Stimulated activated CD4-positive, alpha-beta T cell treated with anti-CD3 and anti-CD28 coated beads, Interleukin-1b, Interleukin-23, amount 100 ng/mL, for 48 hours (primary cell): ENCODE data around the gene IGSF9B.
A peak's percentile ranks its signal among the peaks of the same experiment; 100 is the strongest.

ENCODE experiments used
- DNase-seq: peaks from one replicate; pipeline ENCODE4 v3.0.0-alpha.2; 2020

The IGSF9B gene

GRCh38 chr11:133953999-133954398, 2.8 kb downstream of the IGSF9B start:
- DNase-seq: no peak

GRCh38 chr11:133953547-133953946, 3.2 kb downstream of the IGSF9B start:
- DNase-seq: no peak

- DNase-seq: no peak
Observed at GRCh38 chr11:133952199-133953190, 4.3 kb downstream of the IGSF9B start.

GRCh38 chr11:133951327-133952198, 5.2 kb downstream of the IGSF9B start:
- no peak for DNase-seq

GRCh38 chr11:133950874-133951326, 5.9 kb downstream of the IGSF9B start:
- DNase-seq: no peak

- DNase-seq: no peak
Observed at GRCh38 chr11:133950421-133950820, 6.3 kb downstream of the IGSF9B start.

- DNase-seq: no peak
Observed at GRCh38 chr11:133949129-133949528, 7.6 kb downstream of the IGSF9B start.

- DNase-seq: no peak
Observed at GRCh38 chr11:133948711-133949110, 8.1 kb downstream of the IGSF9B start.

- peak; percentile 67 for DNase-seq
Observed at GRCh38 chr11:133947321-133947756, 9.4 kb downstream of the IGSF9B start.

GRCh38 chr11:133946541-133947318, 10.0 kb downstream of the IGSF9B start:
- DNase-seq: peak; percentile 21

- no peak for DNase-seq
Observed at GRCh38 chr11:133946051-133946450, 10.7 kb downstream of the IGSF9B start.

GRCh38 chr11:133945087-133945974, 11.4 kb downstream of the IGSF9B start:
- peak; percentile 87 for DNase-seq

- DNase-seq: no peak
Observed at GRCh38 chr11:133943950-133944698, 12.6 kb downstream of the IGSF9B start.

GRCh38 chr11:133942577-133942976, 14.2 kb downstream of the IGSF9B start:
- DNase-seq: no peak

GRCh38 chr11:133941546-133941945, 15.2 kb downstream of the IGSF9B start:
- DNase-seq: no peak

- no peak for DNase-seq
Observed at GRCh38 chr11:133940034-133940433, 16.7 kb downstream of the IGSF9B start.

- DNase-seq: no peak
Observed at GRCh38 chr11:133939558-133939957, 17.2 kb downstream of the IGSF9B start.

GRCh38 chr11:133938166-133938565, 18.6 kb downstream of the IGSF9B start:
- DNase-seq: no peak

GRCh38 chr11:133937468-133937867, 19.3 kb downstream of the IGSF9B start:
- DNase-seq: no peak

- DNase-seq: no peak
Observed at GRCh38 chr11:133937015-133937414, 19.8 kb downstream of the IGSF9B start.

GRCh38 chr11:133936592-133936991, 20.2 kb downstream of the IGSF9B start:
- no peak for DNase-seq
